HG03575 (cell line): ENCODE results near the gene WDR26.
"Not testable (repeated sequence)": the region's sequence is repeated elsewhere in the genome, so short reads cannot be mapped to it uniquely, and the experiment has no call there.

Source experiments
- ATAC-seq: cut with Tn5 transposase; IDR thresholded peaks from one replicate; pipeline ENCODE4 v1.9.1; 2021; ENCODE audit not compliant: unreplicated experiment, insufficient number of reproducible peaks, low FRiP score; ENCODE audit errors: extremely low read depth

WDR26 gene

DNA sequence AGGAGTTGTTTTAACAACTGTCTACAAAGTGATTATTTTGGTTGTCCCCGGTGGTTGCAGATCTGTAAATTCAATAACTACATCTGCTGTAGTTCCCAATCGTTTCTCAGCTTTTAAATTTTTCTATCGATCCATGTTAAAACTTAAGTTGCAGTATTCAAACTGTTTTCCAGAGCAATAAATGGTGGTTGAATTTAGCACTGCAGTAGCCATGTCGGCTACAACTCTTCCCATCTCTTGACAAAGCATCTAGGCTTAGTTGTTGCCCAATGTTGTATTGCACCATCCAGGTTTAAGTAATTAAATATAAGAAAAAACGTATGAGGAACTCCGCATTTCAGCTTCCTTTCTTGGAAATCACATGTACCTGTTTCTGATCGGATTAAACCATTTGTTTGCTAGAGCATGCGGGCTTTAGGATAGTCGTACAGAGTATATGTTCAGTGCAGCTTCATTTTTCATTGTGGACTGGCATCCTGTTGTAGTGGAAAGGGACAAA, 76.9 kb downstream of the WDR26 start:
- no peak for ATAC-seq

DNA sequence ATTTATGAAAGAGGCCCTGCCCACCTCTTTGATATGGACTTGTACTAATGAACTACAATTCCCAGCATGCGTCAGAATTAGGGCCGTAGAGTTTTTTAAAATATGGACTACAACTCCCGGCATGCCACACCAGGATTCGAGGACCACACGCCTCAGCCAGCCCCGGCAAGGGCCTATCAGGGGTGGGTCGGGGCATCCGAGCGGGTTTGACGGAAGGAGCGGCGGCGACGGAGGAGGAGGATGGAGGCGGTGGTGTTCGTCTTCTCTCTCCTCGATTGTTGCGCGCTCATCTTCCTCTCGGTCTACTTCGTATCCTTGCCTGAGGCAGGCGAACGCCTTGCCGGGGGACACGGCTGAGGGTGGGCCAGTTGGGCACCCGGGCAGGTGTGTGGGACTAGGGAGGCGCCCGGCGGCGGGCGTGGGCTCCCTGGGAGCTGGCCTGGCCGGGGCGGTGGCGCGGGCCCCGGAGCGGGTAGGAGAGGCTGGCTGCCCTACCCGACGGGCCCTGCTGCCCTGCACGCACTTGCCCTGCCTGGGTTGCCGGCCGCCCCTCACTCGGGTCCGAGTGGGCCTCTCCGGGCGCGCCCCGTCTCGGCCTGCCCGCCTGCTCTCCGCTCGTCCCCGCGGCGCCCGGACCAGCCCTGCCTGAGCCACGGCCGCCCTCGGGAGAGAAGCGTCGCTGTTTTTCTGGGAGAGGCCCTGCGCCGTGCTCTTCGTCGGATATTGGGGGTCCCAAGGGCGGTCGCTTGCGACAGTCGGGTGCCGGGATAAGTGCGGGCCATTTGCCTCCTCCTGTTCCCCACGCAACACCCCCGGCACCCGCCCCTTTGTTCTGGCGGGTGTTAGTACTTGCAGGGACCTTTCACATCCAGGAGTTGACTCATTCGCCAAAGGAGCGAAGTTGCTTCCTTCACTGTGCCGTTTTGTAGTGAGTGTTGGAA, 77.6 kb downstream of the WDR26 start, which contains the start of gene CNIH4:
TSS of gene CNIH4 (plus strand) at position 195 of the 941 bp plus-strand sequence. CDS start at position 241, 46 bp downstream.
- peak; percentile 96 for ATAC-seq

DNA sequence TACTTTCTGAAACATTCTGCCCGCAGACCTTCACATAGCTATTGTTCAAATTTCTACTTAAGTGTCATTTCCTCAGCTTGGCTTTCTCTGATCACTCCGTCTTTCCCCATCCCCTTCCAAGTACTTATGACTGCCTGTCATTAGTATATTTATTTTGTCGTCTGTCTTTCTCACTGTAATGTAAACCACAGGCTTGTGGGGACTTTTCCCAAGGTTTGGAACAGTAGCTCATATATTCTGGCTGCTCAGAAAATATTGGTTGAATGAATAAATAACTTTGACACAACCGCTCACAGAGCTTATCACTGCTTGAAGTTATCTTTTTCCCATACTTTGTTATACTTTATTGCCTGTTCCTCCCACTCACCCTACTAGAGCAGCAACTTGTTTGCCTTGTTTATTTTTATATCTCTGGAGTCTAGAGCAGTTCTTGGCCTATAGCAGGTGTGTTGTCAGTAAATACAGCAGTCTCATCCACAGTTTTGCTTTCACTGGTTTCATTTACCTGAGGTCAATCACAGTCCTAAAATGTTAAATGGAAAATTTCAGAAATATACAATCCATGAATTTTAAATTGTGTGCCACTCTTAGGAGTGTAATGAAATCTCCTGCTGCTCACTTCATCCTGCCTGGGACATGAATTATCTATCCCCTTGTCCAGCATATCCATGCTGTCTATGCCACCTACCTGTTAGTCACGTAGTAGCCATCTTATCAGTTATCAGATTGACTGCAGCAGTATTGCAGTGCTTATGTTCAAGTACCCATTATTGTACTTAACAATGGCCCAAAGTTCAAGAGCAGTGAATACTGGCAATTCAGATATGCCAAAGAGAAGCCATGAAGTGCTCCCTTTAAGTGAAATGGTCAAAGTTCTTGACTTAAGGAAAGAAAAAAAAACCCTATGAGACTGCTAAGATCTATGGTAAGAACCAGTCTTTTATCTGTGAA, 80.3 kb downstream of the WDR26 start:
- ATAC-seq = no peak

DNA sequence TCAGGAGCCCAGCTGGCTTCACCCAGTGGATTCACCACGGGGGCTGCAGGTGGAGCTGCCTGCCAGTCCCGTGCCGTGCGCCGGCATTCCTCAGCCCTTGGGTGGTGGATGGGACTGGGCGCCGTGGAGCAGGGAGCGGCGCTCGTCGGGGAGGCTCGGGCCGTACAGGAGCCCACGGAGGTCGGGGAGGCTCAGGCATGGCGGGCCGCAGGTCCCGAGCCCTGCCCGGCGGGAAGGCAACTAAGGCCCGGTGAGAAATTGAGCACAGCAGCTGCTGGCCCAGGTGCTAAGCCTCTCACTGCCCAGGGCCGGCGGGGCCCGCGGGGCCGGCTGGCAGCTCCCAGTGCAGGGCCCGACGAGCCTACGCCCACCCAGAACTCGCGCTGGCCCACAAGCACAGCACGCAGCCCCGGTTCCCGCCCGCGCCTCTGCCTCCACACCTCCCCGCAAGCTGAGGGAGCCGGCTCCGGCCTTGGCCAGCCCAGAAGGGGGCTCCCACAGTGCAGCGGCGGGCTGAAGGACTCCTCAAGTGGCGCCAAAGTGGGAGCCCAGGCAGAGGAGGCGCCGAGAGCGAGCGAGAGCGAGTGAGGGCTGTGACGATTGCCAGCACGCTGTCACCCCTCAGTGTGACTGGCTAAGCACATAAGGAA, 82.0 kb downstream of the WDR26 start:
- ATAC-seq = not testable (repeated sequence)

DNA sequence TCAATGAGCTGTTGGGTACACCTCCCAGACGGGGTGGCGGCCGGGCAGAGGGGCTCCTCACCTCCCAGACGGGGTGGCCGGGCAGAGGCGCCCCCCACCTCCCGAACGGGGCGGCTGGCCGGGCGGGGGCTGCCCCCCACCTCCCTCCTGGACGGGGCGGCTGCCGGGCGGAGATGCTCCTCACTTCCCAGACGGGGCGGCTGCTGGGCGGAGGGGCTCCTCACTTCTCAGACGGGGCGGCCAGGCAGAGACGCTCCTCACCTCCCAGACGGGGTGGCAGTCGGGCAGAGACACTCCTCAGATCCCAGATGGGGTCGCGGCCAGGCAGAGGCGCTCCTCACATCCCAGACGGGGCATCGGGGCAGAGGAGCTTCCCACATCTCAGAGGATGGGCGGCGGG, 84.9 kb downstream of the WDR26 start:
- not testable (repeated sequence) for ATAC-seq

DNA sequence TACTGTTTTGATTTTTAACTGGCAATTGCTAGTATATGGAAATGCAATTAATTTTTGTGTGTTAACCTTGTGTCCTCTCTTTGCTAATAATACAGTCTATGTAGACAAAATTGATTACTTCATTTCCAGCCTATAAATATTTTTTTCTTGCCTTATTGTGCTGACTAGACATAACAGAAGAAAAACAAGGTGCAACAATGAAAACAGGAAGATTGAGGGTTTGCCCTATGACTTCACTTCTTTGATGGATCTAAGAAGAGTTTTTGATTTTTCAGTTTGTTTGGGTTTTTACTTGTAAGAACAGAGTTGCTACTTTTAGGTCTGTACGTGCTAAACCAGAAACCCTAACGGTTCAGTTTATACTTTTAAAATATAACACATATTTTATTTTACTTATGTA, 86.5 kb downstream of the WDR26 start:
- ATAC-seq = no peak

DNA sequence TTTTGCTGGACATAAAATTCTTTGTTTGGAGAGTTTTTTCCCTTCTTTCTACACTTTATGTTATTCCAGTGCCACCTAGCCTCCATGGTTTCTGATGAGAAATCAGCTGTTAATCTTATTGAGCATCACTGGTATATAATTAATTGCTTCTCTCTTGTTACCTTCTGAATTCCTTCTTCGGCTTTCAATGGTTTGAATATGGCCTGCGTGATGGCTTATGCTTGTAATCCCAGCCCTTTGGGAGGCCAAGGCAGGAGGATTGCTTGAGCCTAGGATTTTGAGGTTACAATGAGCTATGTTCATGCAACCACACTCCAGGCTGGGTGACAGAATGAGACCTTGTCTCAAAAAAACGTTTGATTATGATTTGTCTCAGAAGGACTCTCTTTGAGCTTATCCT, 90.9 kb downstream of the WDR26 start:
- no peak for ATAC-seq

DNA sequence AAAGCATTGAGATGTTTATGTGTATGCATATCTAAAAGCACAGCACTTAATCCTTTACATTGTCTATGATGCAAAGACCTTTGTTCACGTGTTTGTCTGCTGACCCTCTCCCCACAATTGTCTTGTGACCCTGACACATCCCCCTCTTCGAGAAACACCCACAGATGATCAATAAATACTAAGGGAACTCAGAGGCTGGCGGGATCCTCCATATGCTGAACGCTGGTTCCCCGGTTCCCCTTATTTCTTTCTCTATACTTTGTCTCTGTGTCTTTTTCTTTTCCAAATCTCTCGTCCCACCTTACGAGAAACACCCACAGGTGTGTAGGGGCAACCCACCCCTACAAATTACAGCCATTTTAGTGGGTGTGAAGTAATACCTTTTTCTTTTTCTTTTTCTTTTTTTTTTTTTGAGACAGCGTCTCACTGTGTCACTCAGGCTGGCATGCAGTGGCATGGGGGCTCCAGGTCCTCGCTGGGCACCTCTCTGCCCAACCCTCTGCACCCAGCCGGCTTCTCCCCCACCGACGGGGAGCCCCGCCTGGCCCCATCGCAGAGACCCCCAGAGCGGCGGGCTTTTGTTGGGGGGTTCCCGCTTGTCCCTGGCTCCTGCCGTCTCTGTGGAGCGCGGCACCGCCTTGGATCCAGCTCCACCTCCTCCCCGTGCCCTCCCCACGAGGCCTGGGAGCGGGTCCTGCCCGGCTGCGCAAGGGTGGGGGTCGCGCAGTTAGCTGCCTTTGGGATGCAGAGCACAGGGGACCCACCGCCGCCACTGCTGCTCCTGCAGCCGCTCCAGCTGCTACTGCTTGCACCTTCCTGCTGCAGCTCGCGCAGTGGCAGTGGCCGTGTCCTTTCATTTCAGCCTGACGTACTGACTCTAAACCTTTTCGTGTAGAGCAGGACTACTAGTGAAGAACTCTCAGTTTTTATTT, 93.9 kb downstream of the WDR26 start:
- not testable (repeated sequence) for ATAC-seq

DNA sequence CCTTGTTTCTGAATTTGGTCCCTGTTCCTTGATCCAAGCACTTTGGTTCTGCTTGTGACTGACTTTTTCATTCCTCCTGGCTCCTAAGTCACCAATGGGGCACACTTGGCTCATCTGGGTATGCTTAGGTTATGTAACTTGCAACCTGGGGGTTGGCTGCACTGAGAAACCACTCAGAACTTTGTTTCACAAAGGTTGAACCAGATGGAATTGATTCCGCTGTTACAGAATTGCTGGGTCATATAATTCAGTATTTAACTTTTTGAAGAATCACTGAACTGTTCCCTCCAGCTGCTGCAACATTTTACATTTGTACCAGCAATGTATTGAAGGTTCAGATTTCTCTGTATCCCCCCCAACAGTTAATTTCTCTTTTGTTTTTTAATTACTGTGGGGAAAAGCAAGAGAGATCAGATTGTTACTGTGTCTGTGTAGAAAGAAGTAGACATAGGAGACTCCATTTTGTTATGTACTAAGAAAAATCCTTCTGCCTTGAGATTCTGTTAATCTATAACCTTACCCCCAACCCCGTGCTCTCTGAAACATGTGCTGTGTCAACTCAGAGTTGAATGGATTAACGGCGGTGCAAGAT, 95.1 kb downstream of the WDR26 start:
- no peak for ATAC-seq

DNA sequence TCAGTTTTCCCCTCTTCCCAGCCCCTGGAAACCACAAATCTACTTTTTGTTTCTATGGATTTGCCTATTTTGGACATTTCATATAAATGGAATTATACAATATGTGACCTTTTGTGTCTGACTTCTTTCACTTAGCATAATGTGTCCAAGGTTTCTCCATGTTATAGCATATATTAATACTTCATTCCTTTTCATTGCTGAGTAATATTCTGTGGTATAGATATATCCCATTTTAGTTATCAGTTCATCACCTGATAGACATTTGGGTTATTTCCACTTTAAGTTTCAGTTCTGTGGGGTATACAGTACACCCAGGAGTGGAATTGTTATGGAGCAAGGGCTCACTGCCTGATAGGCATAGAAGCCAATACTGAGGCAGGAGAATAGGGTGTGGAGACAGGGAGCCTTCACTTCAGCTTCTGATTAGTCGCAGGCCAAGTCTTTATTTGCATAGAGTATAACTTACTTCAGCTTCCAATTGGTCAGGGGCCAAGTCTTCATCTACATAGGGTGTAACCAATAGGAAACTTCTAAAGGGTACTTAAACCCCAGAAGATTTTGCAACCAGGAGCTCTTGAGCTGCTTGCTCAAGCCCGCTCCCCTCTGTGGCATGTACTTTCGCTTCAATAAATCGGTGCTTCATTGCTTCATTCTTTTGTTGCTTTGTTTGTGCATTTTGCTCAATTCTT, 96.3 kb downstream of the WDR26 start:
- no peak for ATAC-seq
